Right lung (tissue), 5 donors: Measurements from ENCODE around the gene TAOK1. TPM values are rescaled to one million over a fixed set of nuclear protein-coding genes. Genes with fewer than 3 reads are reported as not detected.
"Not testable (repeated sequence)": the region's sequence is repeated elsewhere in the genome, so short reads cannot be mapped to it uniquely, and the experiment has no call there.

Source experiments
- DNase-seq, 2 donors: peaks; one replicate each; pipeline ENCODE4 v3.0.0-alpha.2; 2013
- polyA plus RNA-seq, 5 donors: library from polyadenylated mRNA; unstranded; fragments of 120-200 nt; gene quantifications; one replicate each; pipeline versions ENCODE4 v1.2.1 to v1.2.3, GENCODE V29; 2013; ENCODE audit warnings: inconsistent platforms in 1 of 5, low replicate concordance in 1 of 5; ENCODE audit not compliant: insufficient read length in 5 of 5, insufficient read depth in 1 of 5

Gene TAOK1
- polyA plus RNA-seq, 5 donors: 26.3 to 49.3 (median 40.6) TPM

GRCh38 chr17:29544066-29544465 lies 153.9 kb downstream of the TAOK1 start:
- DNase-seq: peak in 1 of 2 donors; percentile 17

- no peak for DNase-seq
Measured at GRCh38 chr17:29546085-29546484, 155.9 kb downstream of the TAOK1 start.

GRCh38 chr17:29546830-29547229 lies 156.7 kb downstream of the TAOK1 start:
- DNase-seq: no peak

- DNase-seq: peak; percentile 71 to 77
Measured at GRCh38 chr17:29549177-29549923, 159.2 kb downstream of the TAOK1 start.

- DNase-seq: no peak
Measured at GRCh38 chr17:29555840-29556239, 165.7 kb downstream of the TAOK1 start.

- DNase-seq: no peak
Measured at GRCh38 chr17:29557085-29557738, 167.0 kb downstream of the TAOK1 start.

- DNase-seq: no peak
Measured at GRCh38 chr17:29557739-29558116, 167.6 kb downstream of the TAOK1 start.

- not testable (repeated sequence) for DNase-seq
Measured at GRCh38 chr17:29558139-29558538, 168.0 kb downstream of the TAOK1 start.

- no peak for DNase-seq
Measured at GRCh38 chr17:29559640-29560039, 169.5 kb downstream of the TAOK1 start.

- DNase-seq: no peak
Measured at GRCh38 chr17:29560316-29560715, 170.2 kb downstream of the TAOK1 start.

- DNase-seq: peak in 1 of 2 donors; percentile 23
Measured at GRCh38 chr17:29561554-29562517, 171.7 kb downstream of the TAOK1 start.

- no peak for DNase-seq
Measured at GRCh38 chr17:29562615-29563014, 172.5 kb downstream of the TAOK1 start.

GRCh38 chr17:29563816-29564215 lies 173.7 kb downstream of the TAOK1 start:
- DNase-seq: no peak

- DNase-seq: no peak
Measured at GRCh38 chr17:29565643-29566472, 175.7 kb downstream of the TAOK1 start.

GRCh38 chr17:29566473-29567303 lies 176.5 kb downstream of the TAOK1 start, which contains the start of gene ABHD15:
Gene ABHD15, minus strand, starts transcription at chr17:29567037. Its CDS starts 71 bp downstream, at chr17:29566966.
- no peak for DNase-seq

- no peak for DNase-seq
Measured at GRCh38 chr17:29567304-29567553, 177.1 kb downstream of the TAOK1 start.

- DNase-seq: no peak
Measured at GRCh38 chr17:29567554-29568330, 177.6 kb downstream of the TAOK1 start.

- DNase-seq: peak; percentile 79 to 88
Measured at GRCh38 chr17:29568331-29569244, 178.4 kb downstream of the TAOK1 start, which contains the start of gene TP53I13. Gene TP53I13, plus strand, starts transcription at chr17:29568701. Its CDS starts 58 bp downstream, at chr17:29568759.
